Fibroblast of villous mesenchyme (primary cell): Measurements from ENCODE around the gene TTYH3. TPM values are rescaled to one million over a fixed set of nuclear protein-coding genes. Genes with fewer than 3 reads are reported as not detected.

Experiments
- DNase-seq: peaks from one replicate; pipeline ENCODE4 v3.0.0-alpha.2; 2010; ENCODE audit warnings: low read depth
- H3K4me3 ChIP-seq: 2 replicates; pipeline ENCODE4 v1.5.1; 2011; ENCODE audit warnings: low read depth, mild to moderate bottlenecking, low read length
- CTCF ChIP-seq: IDR thresholded peaks from 2 replicates; pipeline ENCODE4 v1.5.1; 2012; ENCODE audit warnings: low read depth, mild to moderate bottlenecking, low read length; ENCODE audit not compliant: insufficient read depth
- total RNA-seq: library from RNA; depleted of rRNA; stranded (reverse); fragments of >200 nt; gene quantifications from 2 replicates; pipeline ENCODE4 v1.2.3, GENCODE V29; 2012

The TTYH3 gene
- total RNA-seq, 1 donor: 61.3 TPM

GRCh38 chr7:2637066-2637471 is 5.3 kb downstream of the TTYH3 start:
- H3K4me3 ChIP-seq: no peak overlapping the region
- DNase-seq: no peak
- no peak for TF ChIP-seq CTCF

- no peak overlapping the region for H3K4me3 ChIP-seq
- no peak for TF ChIP-seq CTCF
- DNase-seq: no peak
Measured at GRCh38 chr7:2637505-2638223, 5.9 kb downstream of the TTYH3 start.

- TF ChIP-seq CTCF: no peak
- H3K4me3 ChIP-seq: no peak overlapping the region
- DNase-seq: peak; percentile 70
Measured at GRCh38 chr7:2638224-2638991, 6.6 kb downstream of the TTYH3 start.

GRCh38 chr7:2639181-2639681 is 7.4 kb downstream of the TTYH3 start:
- H3K4me3 ChIP-seq: no peak overlapping the region
- DNase-seq: no peak
- no peak for TF ChIP-seq CTCF

GRCh38 chr7:2639695-2640481 is 8.1 kb downstream of the TTYH3 start:
- no peak overlapping the region for H3K4me3 ChIP-seq
- no peak for TF ChIP-seq CTCF
- DNase-seq: no peak

GRCh38 chr7:2640482-2640830 is 8.7 kb downstream of the TTYH3 start:
- no peak for DNase-seq
- TF ChIP-seq CTCF: no peak
- H3K4me3 ChIP-seq: no peak overlapping the region
